LHCN-M2 (cell line): ENCODE data around the gene ANKRD11. TPM values are rescaled to one million over a fixed set of nuclear protein-coding genes. Genes with fewer than 3 reads are reported as not detected.
A peak's percentile ranks its signal among the peaks of the same experiment; 100 is the strongest.
"Not testable (repeated sequence)": the region's sequence is repeated elsewhere in the genome, so short reads cannot be mapped to it uniquely, and the experiment has no call there.

ENCODE experiments used
- DNase-seq: peaks from one replicate; pipeline ENCODE4 v3.0.0-alpha.2; 2012; ENCODE audit warnings: low read depth
- total RNA-seq: library from RNA; depleted of rRNA; stranded (reverse); fragments of >200 nt; gene quantifications from 2 replicates; pipeline ENCODE4 v1.2.3, GENCODE V29; 2014

Gene ANKRD11
- total RNA-seq, 1 experiment from 2014 or later: 63.4 TPM

DNA sequence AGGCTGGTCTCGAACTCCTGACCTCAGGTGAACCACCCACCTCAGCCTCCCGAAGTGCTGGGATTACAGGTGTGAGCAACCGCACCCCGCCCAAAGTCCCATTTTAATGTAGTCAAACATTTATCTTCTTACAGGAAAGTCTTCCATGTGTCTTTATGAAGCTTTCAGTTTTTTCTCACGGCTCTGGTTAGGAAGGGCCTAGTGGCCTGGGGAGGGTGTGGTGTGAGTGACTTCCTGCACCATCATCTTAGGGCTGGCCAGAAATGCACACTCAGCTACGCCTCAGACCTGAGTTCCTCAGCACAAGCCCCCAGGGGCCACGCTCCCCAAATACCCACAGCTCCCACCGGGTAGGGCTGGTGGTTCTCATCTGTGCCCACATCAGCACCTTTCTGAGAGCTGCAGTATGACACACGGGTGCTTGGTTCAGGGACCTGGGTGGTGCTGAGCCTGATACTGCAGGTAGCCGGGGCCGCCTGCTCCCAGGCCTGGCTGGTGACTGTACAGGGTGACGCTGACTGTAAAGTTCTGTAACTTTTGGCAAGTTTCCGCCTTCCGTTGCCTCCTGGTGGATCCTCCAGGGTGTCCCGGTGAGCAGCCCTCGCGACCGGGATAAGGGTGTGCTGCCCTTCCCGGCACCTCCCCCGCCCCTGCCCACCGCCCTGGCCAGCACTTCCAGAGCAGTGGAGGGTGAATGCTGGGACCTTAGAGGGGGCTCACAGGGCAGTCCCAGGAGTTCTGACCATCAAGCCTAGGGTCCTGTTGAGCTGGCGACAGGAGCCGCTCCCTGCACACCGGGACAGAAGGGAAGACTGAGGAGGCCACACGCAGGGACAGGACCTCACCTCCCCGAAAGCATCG lies 220.3 kb downstream of the ANKRD11 start:
- DNase-seq: no peak

GRCh38 chr16:89268987-89269735 lies 221.2 kb downstream of the ANKRD11 start:
- DNase-seq: peak; percentile 47

- no peak for DNase-seq
Observed at GRCh38 chr16:89268585-89268984, 221.8 kb downstream of the ANKRD11 start.

- not testable (repeated sequence) for DNase-seq
Observed at GRCh38 chr16:89267746-89268145, 222.6 kb downstream of the ANKRD11 start.

DNA sequence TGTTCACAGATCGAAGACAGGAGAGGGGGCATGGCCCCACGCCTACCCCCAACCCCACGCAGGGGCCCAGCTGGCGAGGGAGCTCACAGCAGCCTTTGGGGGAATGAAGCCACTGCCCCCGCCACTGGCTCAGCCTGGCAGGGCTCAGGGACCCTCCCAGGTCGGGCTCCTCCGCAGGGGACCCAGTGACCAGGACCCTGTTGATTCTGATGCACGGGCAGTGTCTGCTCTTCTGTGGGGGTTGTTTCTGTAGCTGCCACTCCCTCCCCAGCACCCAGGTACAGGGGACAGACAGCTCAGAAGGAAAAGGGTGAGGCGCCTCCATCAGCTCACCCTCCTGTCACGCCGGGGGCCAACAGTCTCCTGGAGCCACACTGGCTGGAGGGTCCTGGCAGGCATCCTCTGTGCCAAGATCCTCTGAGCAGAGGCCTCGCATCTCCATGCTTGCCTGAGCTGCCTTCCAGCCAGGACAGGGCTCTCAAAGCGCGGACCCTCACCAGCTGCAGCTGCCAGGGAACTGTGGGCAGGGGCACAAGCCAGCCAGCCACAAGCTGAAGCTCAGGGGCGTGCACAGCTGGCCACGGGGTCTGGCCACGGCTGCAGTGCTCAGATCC lies 223.7 kb downstream of the ANKRD11 start:
- no peak for DNase-seq

DNA sequence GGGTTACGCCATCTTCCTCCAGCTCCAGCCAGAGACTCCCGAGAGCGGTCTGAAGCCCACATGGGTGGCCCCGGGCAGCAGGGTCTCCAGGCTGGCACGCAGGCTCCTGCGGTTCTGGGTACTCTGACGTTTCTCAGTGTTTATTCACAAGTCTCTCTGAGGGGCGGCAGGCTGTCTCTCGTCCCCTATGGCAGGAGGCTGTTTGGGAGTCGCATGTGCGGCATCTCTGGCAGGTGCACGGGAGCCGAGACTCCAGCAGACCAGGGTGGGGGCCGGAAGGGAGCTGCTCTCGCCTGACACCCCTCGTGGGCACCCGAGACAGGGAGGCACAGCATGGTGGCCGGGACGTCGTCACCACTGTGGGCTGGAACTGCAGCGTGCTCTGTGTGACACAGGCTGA lies 224.7 kb downstream of the ANKRD11 start:
- no peak for DNase-seq

DNA sequence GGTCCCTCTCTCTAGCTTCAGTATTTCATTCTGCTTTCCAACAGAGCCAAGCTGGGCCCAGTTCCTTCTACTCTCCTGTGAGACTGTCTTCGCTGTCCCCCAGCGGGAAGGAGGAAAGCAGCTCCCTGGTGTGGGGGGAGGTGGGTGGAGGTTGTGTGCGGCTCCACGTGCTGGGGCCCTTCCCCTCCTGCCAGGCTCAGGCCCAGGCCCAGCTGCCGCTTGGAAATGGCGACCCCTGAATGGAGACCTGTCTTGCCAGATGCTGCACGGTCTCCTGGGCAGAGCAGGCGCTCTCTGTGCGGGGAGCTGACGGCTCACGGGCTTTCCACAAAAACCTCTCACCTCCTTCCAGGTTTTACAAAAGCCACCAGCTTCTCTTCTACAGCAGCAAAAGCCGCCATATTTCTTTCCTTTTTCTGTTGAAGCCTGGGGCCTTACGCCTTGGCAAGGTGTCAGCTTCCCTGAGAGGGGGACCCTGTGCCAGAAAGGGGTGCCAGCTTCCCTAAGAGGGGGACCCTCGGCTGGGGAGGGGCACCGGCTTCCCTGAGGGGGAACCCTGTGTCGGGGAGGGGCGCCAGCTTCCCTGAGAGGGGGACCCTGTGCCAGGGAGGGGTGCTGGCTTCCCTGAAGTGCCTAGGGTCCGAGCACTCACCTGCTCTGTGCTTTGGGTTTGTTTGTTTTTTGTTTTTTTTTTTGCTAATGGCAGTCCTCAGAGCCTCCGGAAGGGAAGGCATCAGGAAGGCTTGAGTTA lies 225.4 kb downstream of the ANKRD11 start:
- no peak for DNase-seq

DNA sequence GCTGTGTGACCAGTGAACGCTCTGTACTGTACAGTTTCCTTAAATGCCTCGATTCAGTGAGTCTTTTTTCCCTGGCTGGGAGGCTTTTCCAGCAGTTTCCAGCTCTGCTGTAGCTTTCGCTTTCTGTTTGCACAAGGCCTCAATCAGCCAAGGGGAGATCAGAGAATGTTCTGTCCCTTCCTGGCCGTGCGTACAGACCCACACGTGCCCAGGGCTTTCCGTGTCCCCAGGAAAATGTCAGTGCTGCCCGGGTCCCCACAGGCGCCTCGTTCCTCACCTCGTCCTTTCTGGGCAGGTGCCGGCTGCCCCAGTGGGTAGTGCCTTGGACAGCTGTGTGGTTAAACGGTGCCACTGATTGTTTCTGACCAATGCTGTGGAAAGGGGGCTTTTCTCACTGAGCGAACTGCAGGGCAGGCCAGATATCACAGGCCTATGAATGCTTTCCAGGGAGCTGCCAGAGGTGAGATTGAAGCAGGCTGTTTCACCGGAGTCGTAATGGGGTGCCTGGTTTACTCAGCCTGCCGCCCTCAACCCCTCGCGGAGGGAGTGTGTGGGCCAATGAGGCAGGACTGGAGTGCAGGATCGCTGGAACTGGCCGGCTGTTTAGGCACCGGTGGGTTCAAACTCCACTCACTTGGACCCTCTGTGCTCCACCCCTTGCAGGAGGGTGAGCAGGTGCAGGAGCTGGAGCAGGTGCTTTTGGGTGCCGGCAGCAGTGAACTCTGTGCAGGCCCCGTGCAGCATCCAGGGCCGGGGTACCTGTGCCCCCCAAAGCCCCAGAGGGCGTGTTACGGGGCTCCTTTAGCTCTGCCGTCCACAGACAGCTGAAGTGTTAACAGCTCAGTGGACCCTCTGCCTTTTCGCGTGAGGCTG lies 228.4 kb downstream of the ANKRD11 start:
- DNase-seq: no peak

GRCh38 chr16:89259901-89260300 lies 230.5 kb downstream of the ANKRD11 start:
- not testable (repeated sequence) for DNase-seq

DNA sequence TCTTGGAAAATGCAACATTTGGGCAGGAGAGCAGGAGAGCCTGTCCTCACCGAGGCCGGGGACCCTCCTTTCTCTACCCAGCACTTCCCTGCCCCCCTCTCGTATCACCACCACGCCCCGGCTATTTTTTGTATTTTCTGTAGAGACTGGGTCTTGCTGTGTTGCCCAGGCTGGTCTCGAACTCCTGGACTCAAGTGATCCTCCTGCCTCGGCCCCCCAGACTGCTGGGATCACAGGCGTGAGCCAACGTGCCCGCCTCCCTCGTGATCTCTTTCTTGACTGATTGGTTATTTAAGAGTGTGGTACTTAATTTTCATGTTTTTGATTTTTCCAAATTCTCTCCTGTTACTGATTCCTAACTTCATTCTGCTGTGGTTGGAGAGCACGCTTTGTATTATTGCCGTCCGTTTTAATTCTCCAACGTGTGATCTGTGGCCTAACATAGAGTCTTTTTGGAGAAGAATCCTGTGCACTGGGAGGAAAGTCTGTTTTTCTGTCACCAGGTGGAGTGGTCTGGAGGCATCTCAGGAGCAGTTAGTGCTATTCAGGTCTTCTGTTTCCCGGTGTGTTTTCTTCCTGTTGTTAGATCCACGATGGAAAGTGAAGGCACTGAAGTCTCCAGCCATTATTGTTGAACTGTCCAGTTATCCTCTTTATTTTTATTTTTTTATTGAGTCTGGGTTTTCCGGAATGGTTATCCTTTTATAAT lies 232.4 kb downstream of the ANKRD11 start:
- no peak for DNase-seq

DNA sequence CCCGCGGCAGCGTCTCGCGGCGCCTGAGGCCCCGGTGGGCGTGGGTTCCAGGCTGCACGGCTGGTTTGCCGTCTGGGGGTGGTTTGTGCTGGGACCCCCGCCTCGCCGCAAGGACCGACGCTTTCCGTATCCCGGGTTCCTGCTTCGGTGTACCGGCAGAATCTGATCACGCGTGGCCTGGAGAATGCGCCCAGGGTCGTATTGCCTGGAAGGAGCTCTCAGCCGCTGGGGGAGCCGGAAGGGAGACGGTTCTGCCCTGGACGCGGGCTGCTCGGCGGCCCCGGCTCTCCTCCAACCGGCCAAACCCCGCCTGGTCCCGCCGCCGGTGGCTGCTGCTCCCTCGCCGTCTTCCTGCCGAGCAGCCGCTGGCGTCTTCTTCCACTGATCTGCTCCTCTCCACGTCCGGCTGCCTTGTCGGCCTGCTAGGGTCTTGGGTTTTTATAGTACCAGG lies 233.1 kb downstream of the ANKRD11 start:
- DNase-seq: no peak

- peak; percentile 30 for DNase-seq
Observed at GRCh38 chr16:89256651-89257254, 233.6 kb downstream of the ANKRD11 start.

GRCh38 chr16:89253548-89254287 lies 236.6 kb downstream of the ANKRD11 start:
- no peak for DNase-seq

GRCh38 chr16:89248196-89248982 lies 242.0 kb downstream of the ANKRD11 start:
- DNase-seq: no peak

GRCh38 chr16:89247734-89248075 lies 242.7 kb downstream of the ANKRD11 start:
- not testable (repeated sequence) for DNase-seq

GRCh38 chr16:89246903-89247733 lies 243.2 kb downstream of the ANKRD11 start:
- peak; percentile 60 for DNase-seq

GRCh38 chr16:89246383-89246902 lies 243.9 kb downstream of the ANKRD11 start:
- DNase-seq: no peak
